Measurements from ENCODE around the gene SARS1. TPM values are rescaled to one million over a fixed set of nuclear protein-coding genes. Genes with fewer than 3 reads are reported as not detected.
A peak's percentile ranks its signal among the peaks of the same experiment; 100 is the strongest.

The SARS1 gene
- total and polyA plus RNA-seq, 2 of the 13 experiments (the other 11 are each of a cell fraction or from before 2014, with no cell fraction given), result 103 to 134 TPM

- TF ChIP-seq U2AF2 (IDR thresholded peaks at IDR 0.05; ENCODE audit: low read depth, low read length), result no peak
- TF ChIP-seq HNF1B (CRISPR knock-in tag; IDR thresholded peaks at IDR 0.05), result peak; percentile 54; the same call in 1 of the 2 replicates
- TF ChIP-seq ZKSCAN8 (CRISPR knock-in tag; IDR thresholded peaks at IDR 0.05; ENCODE audit: borderline replicate concordance), result peak; percentile 78; the same call in 1 of the 2 replicates
- TF ChIP-seq POLR2AphosphoS2 (IDR thresholded peaks at IDR 0.05; ENCODE audit: low read depth, low read length), result no peak
- TF ChIP-seq ZNF224 (CRISPR knock-in tag; IDR thresholded peaks at IDR 0.05), result no peak
- no peak; the same call in 1 of the 2 replicates for TF ChIP-seq ZNF629 (CRISPR knock-in tag; conservative IDR thresholded peaks at IDR 0.05)
- no peak for TF ChIP-seq CAMTA2 (CRISPR knock-in tag; IDR thresholded peaks at IDR 0.05; ENCODE audit: borderline replicate concordance)
- peak; percentile 48; the same call in 1 of the 2 replicates for TF ChIP-seq KMT2A (CRISPR knock-in tag; IDR thresholded peaks at IDR 0.05)
- no peak for TF ChIP-seq MAFG (CRISPR knock-in tag; IDR thresholded peaks at IDR 0.05)
- TF ChIP-seq ZNF432 (CRISPR knock-in tag; IDR thresholded peaks at IDR 0.05; ENCODE audit: borderline replicate concordance), result no peak
- 0 out of 2 replicates have a peak, but pooled peaks have one; percentile 24 for TF ChIP-seq CBFB (CRISPR knock-in tag; IDR thresholded peaks at IDR 0.05)
- no peak for TF ChIP-seq HNRNPH1 (optimal IDR thresholded peaks at IDR 0.05; ENCODE audit: low read depth, low read length)
- no peak for TF ChIP-seq SMYD3 (CRISPR knock-in tag; IDR thresholded peaks at IDR 0.05)
- no peak for TF ChIP-seq ZNF660 (CRISPR knock-in tag; IDR thresholded peaks at IDR 0.05; ENCODE audit: borderline replicate concordance, low read depth)
- 0 out of 2 replicates have a peak, but pooled peaks have one; percentile 65 for TF ChIP-seq ARID2 (CRISPR knock-in tag; IDR thresholded peaks at IDR 0.05; ENCODE audit: borderline replicate concordance)
- no peak for TF ChIP-seq ZNF552 (CRISPR knock-in tag; IDR thresholded peaks at IDR 0.05; ENCODE audit: borderline replicate concordance)
- TF ChIP-seq ZNF546 (CRISPR knock-in tag; conservative IDR thresholded peaks at IDR 0.05), result no peak
- no peak for TF ChIP-seq ZNF503 (CRISPR knock-in tag; IDR thresholded peaks at IDR 0.05)
- TF ChIP-seq KMT2B (CRISPR knock-in tag; IDR thresholded peaks at IDR 0.05), result peak; percentile 40; the same call in 1 of the 2 replicates
- no peak; the same call in 1 of the 2 replicates for TF ChIP-seq HES4 (CRISPR knock-in tag; IDR thresholded peaks at IDR 0.05; ENCODE audit: borderline replicate concordance)
- no peak for TF ChIP-seq ZNF839 (CRISPR knock-in tag; IDR thresholded peaks at IDR 0.05; ENCODE audit: borderline replicate concordance)
- no peak; the same call in 1 of the 2 replicates for TF ChIP-seq KDM2A (CRISPR knock-in tag; IDR thresholded peaks at IDR 0.05; ENCODE audit: borderline replicate concordance, low read depth)
- no peak for TF ChIP-seq REXO4 (CRISPR knock-in tag; IDR thresholded peaks at IDR 0.05; ENCODE audit: borderline replicate concordance)
- no peak for TF ChIP-seq MTF2 (CRISPR knock-in tag; IDR thresholded peaks at IDR 0.05; ENCODE audit: borderline replicate concordance)
- no peak for TF ChIP-seq ZFAT (CRISPR knock-in tag; conservative IDR thresholded peaks at IDR 0.05)
- no peak for TF ChIP-seq NFRKB (IDR thresholded peaks at IDR 0.05)
- no peak for TF ChIP-seq SMAD1 (CRISPR knock-in tag; IDR thresholded peaks at IDR 0.05; ENCODE audit: borderline replicate concordance, low read depth)
These were observed 63.9 kb downstream of the SARS1 start (continued) for GRCh38 chr1:109277434-109278204.

Measured in HepG2 (cell line).